Measurements from ENCODE around the gene SPAG4.

Gene SPAG4

DNA sequence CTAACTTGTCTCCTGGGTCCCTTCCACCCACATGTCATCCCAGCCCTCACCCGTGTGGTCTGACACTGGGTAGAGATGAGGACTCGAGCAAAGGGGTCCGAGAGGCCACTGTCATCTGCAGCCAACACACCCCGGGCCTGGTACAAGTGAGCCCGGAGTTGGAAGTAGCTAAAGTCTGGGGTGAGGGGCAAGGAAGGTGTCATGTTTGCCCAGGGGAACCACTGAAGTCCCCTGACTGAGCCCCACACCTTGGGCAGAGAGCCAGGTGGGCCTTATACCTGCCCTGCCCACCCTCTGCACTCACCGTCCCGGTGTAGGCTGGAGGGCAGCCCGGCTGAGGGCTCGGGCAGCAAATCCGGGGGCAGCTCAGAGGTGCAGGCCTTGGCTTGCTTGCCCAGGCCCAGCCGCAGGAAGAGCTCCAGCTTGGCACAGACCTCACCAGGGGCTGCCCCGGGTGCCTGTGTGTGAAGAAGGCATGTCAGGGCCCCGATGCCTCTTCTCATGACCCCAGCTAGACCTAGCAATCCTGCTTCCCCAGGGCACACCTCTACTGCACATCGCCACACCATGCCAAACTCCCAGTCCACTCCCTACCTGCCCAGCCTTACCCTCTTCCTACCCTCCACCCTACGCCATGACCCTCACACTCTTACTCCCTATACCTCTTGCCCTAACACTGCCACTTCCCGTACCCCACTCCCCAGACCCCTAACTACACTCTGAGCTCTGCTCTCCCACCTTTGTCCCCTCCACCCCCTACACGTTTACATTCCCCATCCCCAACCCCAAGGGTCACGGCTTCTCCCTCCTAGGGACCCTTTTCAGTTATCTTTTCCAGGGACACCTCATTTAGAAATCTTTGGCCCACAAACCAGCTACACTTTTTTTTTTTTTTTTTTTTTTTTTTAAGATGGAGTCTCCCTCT, 31.7 kb upstream of the SPAG4 start:
- TF ChIP-seq ZNF112 (tag by site-specific recombination; IDR thresholded peaks at IDR 0.05) (no peak), ZNF777 (tag by site-specific recombination; IDR thresholded peaks at IDR 0.05; ENCODE audit: borderline replicate concordance) (no peak), ZNF585B (tag by site-specific recombination; IDR thresholded peaks at IDR 0.05) (no peak), ZNF510 (tag by site-specific recombination; IDR thresholded peaks at IDR 0.05; ENCODE audit: insufficient replicate concordance) (no peak), ZNF580 (tag by site-specific recombination; IDR thresholded peaks at IDR 0.05) (no peak), ZNF138 (tag by site-specific recombination; IDR thresholded peaks at IDR 0.05; ENCODE audit: borderline replicate concordance) (no peak), BCL6B (tag by site-specific recombination; IDR thresholded peaks at IDR 0.05) (no peak), ZBTB7A (tag by site-specific recombination; IDR thresholded peaks at IDR 0.05; ENCODE audit: low read depth) (no peak), ZNF266 (tag by site-specific recombination; IDR thresholded peaks at IDR 0.05; ENCODE audit: low read depth) (no peak), EGR2 (tag by site-specific recombination; IDR thresholded peaks at IDR 0.05; ENCODE audit: low read depth) (no peak), ZNF292 (tag by site-specific recombination; IDR thresholded peaks at IDR 0.05; ENCODE audit: borderline replicate concordance, low read depth) (no peak), ZNF184 (tag by site-specific recombination; IDR thresholded peaks at IDR 0.05) (no peak), ZNF704 (tag by site-specific recombination; IDR thresholded peaks at IDR 0.05) (no peak), ZNF133 (tag by site-specific recombination; IDR thresholded peaks at IDR 0.05) (no peak)
- TF ChIP-seq, protein P1, sequence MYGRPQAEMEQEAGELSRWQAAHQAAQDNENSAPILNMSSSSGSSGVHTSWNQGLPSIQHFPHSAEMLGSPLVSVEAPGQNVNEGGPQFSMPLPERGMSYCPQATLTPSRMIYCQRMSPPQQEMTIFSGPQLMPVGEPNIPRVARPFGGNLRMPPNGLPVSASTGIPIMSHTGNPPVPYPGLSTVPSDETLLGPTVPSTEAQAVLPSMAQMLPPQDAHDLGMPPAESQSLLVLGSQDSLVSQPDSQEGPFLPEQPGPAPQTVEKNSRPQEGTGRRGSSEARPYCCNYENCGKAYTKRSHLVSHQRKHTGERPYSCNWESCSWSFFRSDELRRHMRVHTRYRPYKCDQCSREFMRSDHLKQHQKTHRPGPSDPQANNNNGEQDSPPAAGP (tag by site-specific recombination; IDR thresholded peaks at IDR 0.05), result no peak
- Histone ChIP-seq H3K27ac (ENCODE audit: extremely low read depth, low read depth, low read length) (no peak overlapping the region), H3K36me3 (ENCODE audit: control insufficient read depth in 2 of 2, insufficient read depth in 1 of 2, low read length in 2 of 2) (peaks cover 0 to 5% of the 10 kb centered on the region in 2 experiments; a peak in 1 of 3 replicates), H3K4me1 (ENCODE audit: control insufficient read depth, insufficient read depth, low read length) (no peaks in the 10 kb centered on the region), H3K9me3 (ENCODE audit: control insufficient read depth, insufficient read depth, low read depth, low read length) (no peaks in the 10 kb centered on the region), H3K4me3 (ENCODE audit: low read depth, low read length) (no peak overlapping the region)
- ChIA-PET CTCF (no interaction called here), POLR2A (interaction anchor here (1.0 kb wide), 1 partner anchor 32 kb away, joined by 8 read pairs; the partner anchor contains the start of gene SPAG4)

DNA sequence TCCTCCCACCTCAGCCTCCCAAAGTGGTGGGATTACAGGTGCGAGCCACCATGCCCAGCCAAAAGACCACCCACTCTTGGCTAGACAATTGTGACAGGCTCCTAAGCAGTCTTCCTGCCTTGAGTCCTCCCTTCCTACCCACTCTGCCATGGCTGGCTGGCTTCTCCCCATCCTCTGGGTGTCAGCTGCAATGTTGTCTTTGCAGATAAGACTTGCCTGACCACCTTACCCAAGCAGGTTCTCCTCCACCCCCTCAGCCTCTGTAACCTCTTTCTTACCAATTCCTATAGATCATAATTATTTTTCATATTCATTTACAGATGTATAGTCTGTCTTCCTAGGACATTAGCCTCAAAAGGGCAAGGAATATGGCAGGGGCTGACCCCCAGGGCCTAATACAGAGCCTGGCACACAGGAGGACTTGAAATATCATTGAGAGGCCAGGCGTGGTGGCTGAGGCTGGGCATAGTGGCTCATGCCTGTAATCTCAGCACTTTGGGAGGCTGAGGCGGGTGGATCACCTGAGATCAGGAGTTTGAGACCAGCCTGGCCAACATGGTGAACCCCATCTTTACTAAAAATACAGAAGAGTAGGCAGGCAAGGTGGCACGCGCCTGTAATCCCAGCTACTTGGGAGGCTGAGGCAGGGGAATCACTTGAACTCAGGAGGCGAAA, 28.7 kb upstream of the SPAG4 start:
- H3K27ac ChIP-seq (ENCODE audit: extremely low read depth, low read depth, low read length), result no peak overlapping the region
- H3K36me3 ChIP-seq (ENCODE audit: control insufficient read depth in 2 of 2, insufficient read depth in 1 of 2, low read length in 2 of 2), result peaks cover 0 to 5% of the 10 kb centered on the region in 2 experiments; a peak in 1 of 3 replicates
- ChIA-PET CTCF (no interaction called here), POLR2A (no interaction called here)
- TF ChIP-seq ZNF701 (tag by site-specific recombination; IDR thresholded peaks at IDR 0.05) (no peak), ZNF530 (tag by site-specific recombination; IDR thresholded peaks at IDR 0.05; ENCODE audit: low read depth) (no peak), HOXA7 (CRISPR knock-in tag; IDR thresholded peaks at IDR 0.05; ENCODE audit: borderline replicate concordance) (no peak), ZNF473 (tag by site-specific recombination; IDR thresholded peaks at IDR 0.05) (no peak), ZNF121 (tag by site-specific recombination; IDR thresholded peaks at IDR 0.05) (peak; percentile 36; the same call in 1 of the 2 replicates), ZNF658 (tag by site-specific recombination; IDR thresholded peaks at IDR 0.05) (no peak), REPIN1 (tag by site-specific recombination; IDR thresholded peaks at IDR 0.05; ENCODE audit: low read depth) (no peak), ZNF112 (tag by site-specific recombination; IDR thresholded peaks at IDR 0.05) (no peak)
- H3K4me3 ChIP-seq (ENCODE audit: low read depth, low read length), result no peak overlapping the region
- H3K9me3 ChIP-seq (ENCODE audit: control insufficient read depth, insufficient read depth, low read depth, low read length), result no peaks in the 10 kb centered on the region
- H3K4me1 ChIP-seq (ENCODE audit: control insufficient read depth, insufficient read depth, low read length), result no peaks in the 10 kb centered on the region
